Nephron (organoid): Measurements from ENCODE around the gene OR52E4.

Experiments
- H3K27ac Mint-ChIP-seq, 3 experiments: 2 replicates each; pipeline ENCODE4 v1.8.0; 2020; ENCODE audit warnings: mixed read lengths in 3 of 3, mild to moderate bottlenecking in 2 of 3, moderate library complexity in 1 of 3
- H3K27me3 Mint-ChIP-seq: 2 replicates; pipeline ENCODE4 v1.8.0; 2021; ENCODE audit warnings: low read depth, mild to moderate bottlenecking, moderate library complexity, mixed read lengths
- H3K36me3 Mint-ChIP-seq: 2 replicates; pipeline ENCODE4 v1.8.0; 2020; ENCODE audit warnings: low read depth, mixed read lengths
- H3K4me1 Mint-ChIP-seq: 2 replicates; pipeline ENCODE4 v1.8.0; 2020; ENCODE audit warnings: mixed read lengths
- H3K4me3 Mint-ChIP-seq, 3 experiments: 2 replicates each; pipeline ENCODE4 v1.8.0; 2020; ENCODE audit warnings: mild to moderate bottlenecking in 3 of 3, mixed read lengths in 3 of 3, moderate library complexity in 2 of 3
- H3K9me3 Mint-ChIP-seq: 2 replicates; pipeline ENCODE4 v1.8.0; 2020; ENCODE audit warnings: mixed read lengths
- CTCF ChIP-seq, 3 experiments: fragments of 200-600 bp; sonication (generic); IDR thresholded peaks; one replicate each; pipeline ENCODE4 v1.5.0; 2021; ENCODE audit warnings: antibody characterized with exemption in 3 of 3; ENCODE audit not compliant: unreplicated experiment in 3 of 3

The OR52E4 gene

GRCh38 chr11:5847711-5848110, 32.7 kb upstream of the OR52E4 start:
- H3K27ac Mint-ChIP-seq, result no peak overlapping the region
- no peak for TF ChIP-seq CTCF (IDR thresholded peaks at IDR 0.05; ENCODE audit: unreplicated experiment in 3 of 3)
- no peak overlapping the region for H3K4me3 Mint-ChIP-seq
- no peaks in the 10 kb centered on the region for H3K4me1 Mint-ChIP-seq
- no peaks in the 10 kb centered on the region for H3K36me3 Mint-ChIP-seq
- peaks cover 2% of the 10 kb centered on the region for H3K9me3 Mint-ChIP-seq
- no peaks in the 10 kb centered on the region for H3K27me3 Mint-ChIP-seq

GRCh38 chr11:5851002-5851401, 29.4 kb upstream of the OR52E4 start:
- H3K27me3 Mint-ChIP-seq, result no peaks in the 10 kb centered on the region
- H3K4me3 Mint-ChIP-seq, result no peak overlapping the region
- H3K27ac Mint-ChIP-seq, result no peak overlapping the region
- no peak for TF ChIP-seq CTCF (IDR thresholded peaks at IDR 0.05; ENCODE audit: unreplicated experiment in 3 of 3)
- no peaks in the 10 kb centered on the region for H3K4me1 Mint-ChIP-seq
- no peaks in the 10 kb centered on the region for H3K36me3 Mint-ChIP-seq
- H3K9me3 Mint-ChIP-seq, result peaks cover 5% of the 10 kb centered on the region

- Mint-ChIP-seq H3K36me3 (no peaks in the 10 kb centered on the region), H3K4me1 (no peaks in the 10 kb centered on the region), H3K27me3 (no peaks in the 10 kb centered on the region), H3K4me3 (no peak within 1 kb of the TSS), H3K27ac (no peak within 1 kb of the TSS), H3K9me3 (peaks cover 3% of the 10 kb centered on the region)
- no peak for TF ChIP-seq CTCF (IDR thresholded peaks at IDR 0.05; ENCODE audit: unreplicated experiment in 3 of 3)
Measured at GRCh38 chr11:5857590-5857989, 22.8 kb upstream of the OR52E4 start, which contains the start of gene OR52E8. OR52E8 (minus strand) TSS chr11:5857690; CDS start chr11:5857690, 0 bp downstream.

GRCh38 chr11:5865826-5866225, 14.6 kb upstream of the OR52E4 start:
- H3K36me3 Mint-ChIP-seq, result no peaks in the 10 kb centered on the region
- H3K27me3 Mint-ChIP-seq, result peaks cover 6% of the 10 kb centered on the region
- peaks cover 3% of the 10 kb centered on the region for H3K9me3 Mint-ChIP-seq
- no peak overlapping the region for H3K27ac Mint-ChIP-seq
- no peak for TF ChIP-seq CTCF (IDR thresholded peaks at IDR 0.05; ENCODE audit: unreplicated experiment in 3 of 3)
- no peak overlapping the region for H3K4me3 Mint-ChIP-seq
- no peaks in the 10 kb centered on the region for H3K4me1 Mint-ChIP-seq

GRCh38 chr11:5878564-5878963, 1.9 kb upstream of the OR52E4 start:
- Mint-ChIP-seq H3K27ac (no peak overlapping the region), H3K4me3 (no peak overlapping the region), H3K27me3 (peaks cover 12% of the 10 kb centered on the region), H3K36me3 (no peaks in the 10 kb centered on the region), H3K4me1 (no peaks in the 10 kb centered on the region), H3K9me3 (peaks cover 3% of the 10 kb centered on the region)
- no peak for TF ChIP-seq CTCF (IDR thresholded peaks at IDR 0.05; ENCODE audit: unreplicated experiment in 3 of 3)

- no peak overlapping the region for H3K4me3 Mint-ChIP-seq
Measured at GRCh38 chr11:5881756-5882155, 1.3 kb downstream of the OR52E4 start.

More at GRCh38 chr11:5881756-5882155, 1.3 kb downstream of the OR52E4 start:
- peaks cover 12% of the 10 kb centered on the region for H3K27me3 Mint-ChIP-seq
- no peaks in the 10 kb centered on the region for H3K9me3 Mint-ChIP-seq
- H3K36me3 Mint-ChIP-seq, result no peaks in the 10 kb centered on the region
- no peaks in the 10 kb centered on the region for H3K4me1 Mint-ChIP-seq
- H3K27ac Mint-ChIP-seq, result no peak overlapping the region
- no peak for TF ChIP-seq CTCF (IDR thresholded peaks at IDR 0.05; ENCODE audit: unreplicated experiment in 3 of 3)
